HG03060 (cell line): ENCODE data around the gene PRDX2.

Experiments
- ATAC-seq: cut with Tn5 transposase; IDR thresholded peaks from one replicate; pipeline ENCODE4 v1.9.1; 2021; ENCODE audit warnings: low read depth, moderate number of reproducible peaks; ENCODE audit not compliant: unreplicated experiment

The PRDX2 gene

DNA sequence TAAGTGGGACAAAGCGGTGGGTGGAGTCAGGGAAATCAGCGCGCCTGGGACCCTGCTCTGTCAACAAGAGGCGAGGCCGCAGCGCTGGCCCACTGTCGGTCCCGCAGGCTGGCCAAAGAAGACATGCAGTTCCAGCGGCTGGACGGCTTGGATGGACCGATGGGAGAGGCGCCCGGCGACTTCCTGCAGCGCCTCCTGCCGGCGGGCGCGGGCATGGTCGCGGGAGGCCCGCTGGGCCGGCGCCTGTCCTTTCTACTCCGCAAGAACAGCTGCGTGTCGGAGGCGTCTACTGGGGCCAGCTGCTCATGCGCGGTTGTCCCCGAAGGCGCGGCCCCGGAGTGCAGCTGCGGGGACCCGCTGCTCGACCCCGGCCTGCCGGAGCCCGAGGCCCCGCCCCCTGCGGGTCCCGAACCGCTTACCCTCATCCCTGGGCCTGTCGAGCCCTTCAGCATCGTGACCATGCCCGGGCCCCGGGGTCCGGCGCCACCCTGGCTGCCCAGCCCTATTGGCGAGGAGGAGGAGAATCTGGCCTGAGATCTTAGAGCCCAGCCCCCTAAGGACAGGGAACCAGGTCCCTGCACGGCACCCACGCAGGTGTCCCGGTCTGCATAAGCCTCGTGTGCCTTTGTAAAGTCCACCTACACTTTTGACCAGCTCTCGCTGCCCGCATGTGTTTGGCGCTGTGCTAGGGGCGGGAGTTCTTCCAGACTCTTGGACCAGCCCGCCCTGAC lies 43.9 kb downstream of the PRDX2 start:
- no peak for ATAC-seq

DNA sequence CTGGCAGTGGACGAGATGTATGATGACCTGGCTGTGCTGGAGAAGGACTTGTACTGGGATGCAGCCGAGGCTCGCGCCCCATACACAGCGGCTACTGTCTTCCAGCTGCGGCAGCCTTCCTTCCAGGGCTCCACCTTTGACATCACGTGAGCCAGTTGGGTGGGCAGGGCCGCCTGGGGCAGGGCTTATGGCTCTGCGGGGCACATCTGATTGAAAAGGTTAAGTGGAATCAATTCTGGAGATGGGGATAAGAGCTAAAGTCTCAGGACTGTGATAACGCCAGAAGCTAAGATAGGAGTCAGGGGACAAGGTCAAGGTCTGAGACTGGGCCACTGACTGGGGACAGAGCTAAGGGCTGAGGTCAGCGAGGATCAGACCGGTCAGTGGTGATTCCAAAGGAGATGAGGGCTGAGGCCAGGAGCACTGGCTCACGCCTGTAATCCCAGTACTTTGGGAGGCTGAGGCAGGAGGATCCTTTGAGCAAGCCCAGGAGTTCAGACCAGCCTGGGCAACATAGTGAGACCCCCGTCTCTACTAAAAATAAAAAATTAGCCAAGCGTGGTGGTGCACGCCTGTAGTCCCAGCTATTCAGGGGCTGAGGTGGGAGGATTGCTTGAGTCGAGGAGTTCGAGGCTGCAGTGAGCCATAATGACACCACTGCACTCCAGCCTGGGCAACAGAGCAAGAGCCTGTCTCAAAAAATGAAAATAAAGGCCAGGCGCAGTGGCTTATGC lies 45.3 kb downstream of the PRDX2 start:
- no peak for ATAC-seq

DNA sequence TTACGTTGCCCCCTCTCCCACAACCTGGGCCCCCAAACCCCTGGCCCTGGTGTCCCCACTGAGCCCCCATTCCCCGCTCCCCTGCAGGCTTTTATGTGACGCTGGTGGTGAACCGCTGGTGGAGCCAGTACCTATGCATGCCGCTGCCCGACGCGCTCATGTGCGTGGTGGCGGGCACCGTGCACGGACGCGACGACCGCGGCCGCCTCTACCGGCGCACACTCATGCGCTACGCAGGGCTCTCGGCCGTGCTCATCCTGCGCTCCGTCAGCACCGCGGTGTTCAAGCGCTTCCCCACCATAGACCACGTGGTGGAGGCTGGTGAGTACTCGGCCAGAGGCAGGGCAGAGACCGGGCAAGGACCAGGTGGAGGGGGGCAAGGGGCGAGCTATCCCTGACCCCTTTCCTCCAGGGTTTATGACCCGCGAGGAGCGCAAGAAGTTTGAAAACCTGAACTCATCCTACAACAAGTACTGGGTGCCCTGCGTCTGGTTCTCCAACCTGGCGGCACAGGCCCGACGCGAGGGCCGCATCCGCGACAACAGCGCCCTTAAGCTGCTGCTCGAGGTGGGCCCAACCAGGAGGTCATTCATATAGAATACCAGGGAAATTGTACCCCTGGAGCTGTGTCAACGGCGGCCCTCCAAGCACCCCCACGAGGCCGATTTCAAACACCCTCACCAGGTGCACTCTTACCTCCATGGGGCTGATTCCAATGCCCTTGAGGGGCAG lies 47.0 kb downstream of the PRDX2 start:
- no peak for ATAC-seq

DNA sequence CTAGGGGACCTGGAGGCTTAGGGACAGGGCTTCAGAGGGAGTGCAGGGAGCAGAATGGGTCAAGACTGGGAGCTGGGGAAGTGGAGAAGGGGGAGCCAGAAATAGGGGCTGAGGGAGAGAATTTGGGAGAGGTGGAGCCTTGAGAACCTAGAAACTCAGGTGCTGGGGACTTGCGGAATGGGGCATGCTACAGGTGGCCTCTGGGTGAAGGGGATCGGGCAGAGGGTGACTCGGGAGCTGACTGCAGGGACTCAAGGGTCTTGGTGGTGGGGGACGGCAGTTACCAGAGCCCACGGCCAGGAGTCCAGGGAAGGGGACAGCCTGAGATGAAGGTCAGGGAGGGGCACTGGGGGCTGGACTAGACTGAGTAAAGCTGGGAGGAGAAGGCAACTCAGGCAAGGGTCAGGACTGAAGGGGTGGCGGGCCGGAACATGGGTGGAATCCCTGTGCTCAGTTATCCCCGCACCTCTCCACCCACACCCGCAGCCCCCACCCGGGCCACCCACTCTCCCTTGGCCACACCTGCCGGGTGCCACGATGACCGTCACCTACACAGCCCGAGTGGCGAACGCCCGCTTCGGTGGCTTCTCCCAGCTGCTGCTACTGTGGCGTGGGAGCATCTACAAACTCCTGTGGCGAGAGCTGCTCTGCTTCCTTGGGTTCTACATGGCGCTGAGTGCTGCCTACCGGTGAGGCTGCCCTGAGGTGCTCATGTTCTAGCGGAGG lies 49.4 kb downstream of the PRDX2 start:
- ATAC-seq, result no peak

DNA sequence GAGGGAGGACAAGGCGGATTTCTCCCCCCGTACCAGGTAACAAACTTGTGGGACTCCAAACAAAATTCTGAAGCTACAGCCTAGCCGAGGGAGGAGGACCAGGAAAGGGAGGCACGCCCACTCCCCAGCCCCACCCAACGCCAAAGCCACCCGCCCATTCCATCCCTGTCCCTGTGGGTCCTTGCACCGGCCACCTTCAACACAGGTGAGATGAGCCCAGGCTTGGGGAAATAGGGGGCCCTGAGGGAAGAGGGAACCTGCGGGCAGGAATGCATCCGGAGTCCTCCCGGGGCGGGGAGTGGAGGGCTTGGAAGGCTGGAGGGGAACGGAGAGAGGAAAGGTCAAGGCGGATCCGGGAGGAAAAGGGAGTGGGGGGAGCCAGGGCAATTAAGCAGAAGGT lies 50.0 kb downstream of the PRDX2 start, which contains the start of gene BEST2:
Gene BEST2 (plus strand): TSS at position 157 of the 400 bp plus-strand sequence. CDS start 802 bp downstream, outside the sequence.
- no peak for ATAC-seq

DNA sequence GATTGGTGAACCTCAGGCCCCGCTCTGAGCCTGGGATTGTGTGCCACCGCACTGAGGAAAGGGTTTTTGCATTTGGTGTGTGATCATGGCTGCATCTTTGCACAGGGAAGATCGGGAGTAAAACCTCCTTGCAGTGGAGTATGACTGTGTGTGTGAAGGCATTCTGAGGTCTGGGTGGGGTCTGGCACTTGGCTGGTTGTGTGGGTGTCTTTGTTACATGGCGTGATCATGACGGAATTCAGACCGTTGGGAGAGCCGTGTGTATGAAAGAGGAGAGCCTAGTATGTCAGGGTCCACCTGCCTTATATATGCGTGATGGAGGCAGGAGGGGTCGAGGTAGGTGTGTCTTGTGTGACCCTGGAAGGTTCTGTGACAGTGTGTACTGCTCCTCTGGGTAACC lies 50.7 kb downstream of the PRDX2 start:
- no peak for ATAC-seq

DNA sequence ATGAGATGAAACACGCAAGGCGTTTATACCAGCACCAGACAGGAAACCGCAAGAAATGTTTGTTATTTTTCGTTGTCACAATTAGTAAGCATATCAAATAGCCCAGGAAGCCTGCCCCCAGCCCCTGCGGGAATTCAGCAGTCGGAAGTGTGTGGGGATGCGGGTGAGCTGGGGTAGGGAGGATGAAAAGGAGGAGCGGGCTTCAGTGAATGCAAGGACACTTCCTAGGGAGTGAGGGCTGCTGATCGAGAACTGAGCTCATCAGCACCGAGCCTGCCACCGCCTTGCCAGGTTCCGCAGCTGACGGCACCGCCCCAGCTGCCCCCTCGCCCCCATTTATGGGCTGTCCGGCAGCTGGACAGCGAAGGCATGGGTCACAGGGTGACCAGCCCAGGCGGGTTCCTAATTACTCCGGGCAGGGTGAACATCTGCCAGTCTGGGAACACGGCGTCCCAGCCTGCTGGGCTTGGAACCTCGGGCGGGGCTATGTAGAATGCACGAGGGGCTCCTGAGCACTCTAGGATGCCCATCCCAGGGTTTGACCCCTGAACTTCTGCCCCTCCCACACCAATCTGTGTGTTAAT lies 51.6 kb downstream of the PRDX2 start:
- no peak for ATAC-seq

DNA sequence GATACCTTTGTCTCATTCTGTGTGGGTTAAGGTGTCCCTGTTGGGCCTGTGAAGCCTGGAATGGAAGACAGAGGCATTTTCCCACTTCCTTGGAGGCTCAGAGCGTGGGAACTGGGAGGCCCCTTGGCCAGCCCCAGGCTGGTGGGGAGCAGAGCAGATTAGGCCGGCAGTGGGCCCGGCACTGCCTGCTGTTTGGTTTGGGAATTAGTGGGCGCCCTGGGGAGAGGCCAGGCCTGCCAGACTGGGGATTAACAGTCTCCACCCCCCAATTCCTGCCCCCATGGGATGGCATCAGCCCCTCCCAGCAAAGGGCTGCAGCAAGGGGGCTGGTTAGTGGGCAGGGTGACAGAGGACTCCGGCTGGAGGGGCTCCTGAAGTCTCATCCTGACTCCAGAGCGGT lies 53.1 kb downstream of the PRDX2 start:
- no peak for ATAC-seq
